Breast epithelium (tissue), 3 donors: ENCODE measurements around the gene RNU6-9.
"Not testable (repeated sequence)": the region's sequence is repeated elsewhere in the genome, so short reads cannot be mapped to it uniquely, and the experiment has no call there.

Experiments
- POLR2A ChIP-seq: fragments of 450-650 bp; IDR thresholded peaks from one replicate; pipeline ENCODE4 v1.6.1; 2016; ENCODE audit warnings: antibody characterized with exemption, mild to moderate bottlenecking, moderate library complexity
- POLR2AphosphoS5 ChIP-seq, 3 donors: sonication (generic); formaldehyde crosslinking; IDR thresholded peaks; one replicate each; pipeline ENCODE4 v1.6.1; 2017; ENCODE audit warnings: antibody characterized with exemption in 3 of 3
- TF ChIP-seq, protein P1 (sequence below), 3 donors: fragments of 450-650 bp; IDR thresholded peaks; one replicate each; pipeline ENCODE4 v1.5.1; 2016 to 2017; ENCODE audit warnings: antibody characterized with exemption in 3 of 3, mild to moderate bottlenecking in 3 of 3, moderate library complexity in 3 of 3

DNA sequence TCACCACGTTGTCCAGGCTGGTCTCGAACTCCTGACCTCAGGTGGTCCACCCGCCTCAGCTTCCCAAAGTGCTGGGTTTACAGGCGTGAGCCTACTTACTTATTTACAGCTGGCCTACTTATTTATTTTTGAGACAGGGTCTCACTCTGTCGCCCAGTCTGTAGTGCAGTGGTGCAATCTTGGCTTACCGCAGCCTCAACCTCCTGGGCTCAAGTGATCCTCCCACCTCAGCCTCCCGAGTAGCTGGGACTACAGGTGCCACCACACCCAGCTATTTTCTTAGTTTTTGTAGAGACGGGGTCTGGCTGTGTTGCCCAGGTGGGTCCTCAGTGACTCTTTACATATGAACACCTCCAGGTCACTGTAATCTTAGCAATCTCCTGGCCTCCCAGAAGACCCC is 44.1 kb upstream of the RNU6-9 start:
- TF ChIP-seq POLR2A; POLR2AphosphoS5 (IDR thresholded peaks at IDR 0.05): not testable (repeated sequence)
- TF ChIP-seq, protein P1, sequence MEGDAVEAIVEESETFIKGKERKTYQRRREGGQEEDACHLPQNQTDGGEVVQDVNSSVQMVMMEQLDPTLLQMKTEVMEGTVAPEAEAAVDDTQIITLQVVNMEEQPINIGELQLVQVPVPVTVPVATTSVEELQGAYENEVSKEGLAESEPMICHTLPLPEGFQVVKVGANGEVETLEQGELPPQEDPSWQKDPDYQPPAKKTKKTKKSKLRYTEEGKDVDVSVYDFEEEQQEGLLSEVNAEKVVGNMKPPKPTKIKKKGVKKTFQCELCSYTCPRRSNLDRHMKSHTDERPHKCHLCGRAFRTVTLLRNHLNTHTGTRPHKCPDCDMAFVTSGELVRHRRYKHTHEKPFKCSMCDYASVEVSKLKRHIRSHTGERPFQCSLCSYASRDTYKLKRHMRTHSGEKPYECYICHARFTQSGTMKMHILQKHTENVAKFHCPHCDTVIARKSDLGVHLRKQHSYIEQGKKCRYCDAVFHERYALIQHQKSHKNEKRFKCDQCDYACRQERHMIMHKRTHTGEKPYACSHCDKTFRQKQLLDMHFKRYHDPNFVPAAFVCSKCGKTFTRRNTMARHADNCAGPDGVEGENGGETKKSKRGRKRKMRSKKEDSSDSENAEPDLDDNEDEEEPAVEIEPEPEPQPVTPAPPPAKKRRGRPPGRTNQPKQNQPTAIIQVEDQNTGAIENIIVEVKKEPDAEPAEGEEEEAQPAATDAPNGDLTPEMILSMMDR (IDR thresholded peaks at IDR 0.05): not testable (repeated sequence)
